Activated CD8-positive, alpha-beta memory T cell treated with anti-CD3 and anti-CD28 coated beads for 4 hours (primary cell): Measurements from ENCODE around the gene LCOR.

Source experiments
- DNase-seq, 2 donors: peaks; one replicate each; pipeline ENCODE4 v3.0.0-alpha.2; 2020; ENCODE audit warnings: low read depth in 2 of 2

The LCOR gene

GRCh38 chr10:97012470-97012869 lies 180.4 kb downstream of the LCOR start:
- no peak for DNase-seq

DNA sequence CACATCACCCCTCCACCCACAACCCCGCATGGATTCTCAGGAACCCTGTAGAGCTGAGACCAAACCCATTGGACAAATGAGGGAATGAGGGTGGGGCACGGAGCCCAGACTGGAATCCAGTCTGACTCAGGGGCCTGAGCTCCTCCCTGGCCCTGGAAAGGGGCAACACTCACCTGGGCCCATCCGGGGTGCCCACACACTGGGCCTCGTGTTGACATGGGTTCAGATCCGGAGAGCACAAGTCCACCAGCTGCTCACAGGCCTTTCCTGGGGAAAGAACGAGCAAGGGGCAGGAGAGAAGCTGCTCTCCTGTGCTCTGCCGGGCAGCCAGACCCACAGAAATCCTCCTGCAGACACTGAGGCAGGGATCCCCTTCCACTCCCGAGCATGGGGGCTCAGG lies 181.5 kb downstream of the LCOR start:
- DNase-seq: no peak

- no peak for DNase-seq
Observed at GRCh38 chr10:97013983-97014382, 181.9 kb downstream of the LCOR start.

DNA sequence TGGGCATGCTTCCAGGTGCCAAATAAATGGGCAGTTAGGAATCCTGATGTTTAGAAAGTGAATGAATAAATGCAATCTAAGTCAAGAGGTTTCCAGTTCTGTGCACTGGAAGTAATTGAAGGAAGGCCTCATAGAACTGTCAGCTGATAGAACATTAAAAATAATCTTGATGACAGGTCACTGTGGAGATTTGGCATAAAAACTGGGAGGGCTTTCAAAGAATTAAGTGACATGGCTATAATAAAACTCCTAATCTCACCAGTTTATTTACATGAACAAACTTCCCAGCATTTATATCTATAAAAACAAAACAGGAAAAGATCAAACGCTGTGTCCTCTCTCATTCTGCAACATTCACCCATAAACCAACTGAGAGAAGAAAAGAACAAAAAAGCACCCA lies 183.1 kb downstream of the LCOR start:
- no peak for DNase-seq

DNA sequence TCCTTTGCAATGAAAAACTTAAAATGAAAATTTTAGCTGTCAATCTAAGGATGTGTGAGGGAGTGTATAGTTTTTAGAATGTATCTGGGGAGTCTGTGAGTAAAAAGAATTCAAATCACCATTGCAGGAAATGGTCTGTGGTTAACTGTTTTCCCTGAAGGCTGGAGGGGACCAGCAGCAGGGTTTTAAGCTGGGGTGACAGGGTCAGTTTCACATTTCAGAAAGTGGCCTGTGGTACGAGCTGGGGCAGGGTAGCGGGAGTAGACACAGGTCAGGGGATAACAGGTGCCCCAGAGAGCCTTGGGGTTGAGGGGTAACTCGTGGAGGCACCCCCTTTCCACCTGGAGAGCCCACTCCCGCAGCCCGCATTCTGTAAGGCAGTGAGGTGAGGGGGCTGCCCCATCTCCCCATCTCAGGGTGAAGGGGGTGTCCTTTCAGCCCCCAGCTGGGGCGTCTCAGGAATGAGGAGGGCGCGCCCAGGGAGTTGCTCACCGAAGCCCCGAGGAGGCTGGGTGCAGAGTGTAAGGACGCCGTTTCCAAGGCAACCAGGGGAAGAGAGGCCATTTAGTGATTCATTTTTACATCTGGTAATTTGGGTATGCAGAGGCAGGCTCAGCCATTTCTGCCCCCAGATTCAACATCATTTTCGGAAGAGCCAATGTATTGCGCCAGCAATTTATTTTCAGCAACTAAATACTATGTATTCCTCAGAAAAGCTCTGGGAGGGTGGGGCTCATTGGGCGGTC lies 184.8 kb downstream of the LCOR start:
- no peak for DNase-seq

DNA sequence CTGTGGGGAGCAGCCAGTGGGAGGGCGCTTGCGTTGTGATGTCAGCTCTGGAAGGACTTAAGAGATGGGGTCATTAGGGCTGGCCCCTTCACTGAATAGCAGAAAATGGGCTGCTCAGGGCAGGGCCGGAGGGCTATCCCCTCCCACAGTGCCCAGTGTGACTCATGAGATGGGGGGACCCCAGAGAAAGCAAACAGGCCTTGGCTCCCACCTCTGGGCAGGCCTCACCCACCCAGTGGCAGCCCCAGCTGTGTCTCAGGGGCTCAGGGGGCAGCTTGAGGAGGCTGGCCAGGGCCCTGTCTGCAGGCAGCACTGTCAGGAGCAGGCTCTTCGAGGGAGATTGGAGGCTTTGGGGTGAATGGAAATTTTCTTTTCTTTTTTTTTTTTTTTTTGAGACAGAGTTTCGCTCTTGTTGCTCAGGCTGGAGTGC lies 185.4 kb downstream of the LCOR start:
- no peak for DNase-seq

GRCh38 chr10:97018251-97019212 lies 186.4 kb downstream of the LCOR start:
- no peak for DNase-seq

DNA sequence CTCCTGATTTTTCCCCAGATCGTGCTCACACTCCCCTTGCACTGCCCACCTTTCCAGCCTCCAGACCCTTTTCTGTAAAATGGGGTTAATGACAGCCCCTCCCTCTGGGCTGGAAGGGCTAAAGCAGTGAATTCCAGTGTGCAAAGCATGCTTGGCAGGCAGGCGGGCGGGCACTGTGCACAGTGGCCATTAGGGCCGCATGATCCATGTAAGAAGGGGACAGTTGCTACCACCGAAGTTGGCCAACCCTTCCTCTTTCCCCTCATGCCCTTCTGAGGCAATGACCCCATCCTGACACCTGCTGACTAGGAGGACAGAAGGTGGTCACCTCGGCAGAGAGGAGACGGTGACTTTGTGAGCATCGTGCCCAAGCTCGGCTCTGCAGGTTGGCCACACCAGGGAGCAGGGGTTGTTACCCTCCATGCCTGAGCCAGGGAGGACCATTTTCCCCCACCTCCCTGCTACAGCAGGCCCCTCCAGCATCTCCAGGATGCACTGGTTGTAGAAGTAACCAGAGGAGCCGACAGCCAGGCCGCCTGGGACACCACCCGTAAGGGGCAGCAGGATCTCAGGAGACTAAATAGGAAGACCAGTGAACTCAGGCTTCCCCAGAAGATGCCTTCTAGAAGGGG lies 187.2 kb downstream of the LCOR start:
- DNase-seq: no peak

- no peak for DNase-seq
Observed at GRCh38 chr10:97020452-97021400, 188.6 kb downstream of the LCOR start.

DNA sequence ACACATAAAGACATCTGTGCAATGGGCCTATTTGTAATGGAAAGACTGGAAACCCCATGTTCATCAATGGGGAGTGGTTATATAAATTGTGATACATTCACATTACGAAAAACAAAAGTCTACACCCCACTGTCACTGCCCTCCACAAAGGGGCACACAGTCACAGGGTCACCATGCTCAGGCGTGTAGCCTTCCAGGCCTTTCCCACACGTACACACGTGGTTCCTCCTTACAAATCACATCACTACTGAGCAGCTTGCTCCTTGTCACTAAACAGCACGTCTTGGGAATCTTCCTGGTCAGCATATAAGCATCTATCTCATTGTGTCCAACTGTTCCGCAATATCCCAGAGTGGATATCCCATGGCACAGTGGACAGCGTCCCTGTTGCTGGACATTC lies 190.5 kb downstream of the LCOR start:
- DNase-seq: no peak

DNA sequence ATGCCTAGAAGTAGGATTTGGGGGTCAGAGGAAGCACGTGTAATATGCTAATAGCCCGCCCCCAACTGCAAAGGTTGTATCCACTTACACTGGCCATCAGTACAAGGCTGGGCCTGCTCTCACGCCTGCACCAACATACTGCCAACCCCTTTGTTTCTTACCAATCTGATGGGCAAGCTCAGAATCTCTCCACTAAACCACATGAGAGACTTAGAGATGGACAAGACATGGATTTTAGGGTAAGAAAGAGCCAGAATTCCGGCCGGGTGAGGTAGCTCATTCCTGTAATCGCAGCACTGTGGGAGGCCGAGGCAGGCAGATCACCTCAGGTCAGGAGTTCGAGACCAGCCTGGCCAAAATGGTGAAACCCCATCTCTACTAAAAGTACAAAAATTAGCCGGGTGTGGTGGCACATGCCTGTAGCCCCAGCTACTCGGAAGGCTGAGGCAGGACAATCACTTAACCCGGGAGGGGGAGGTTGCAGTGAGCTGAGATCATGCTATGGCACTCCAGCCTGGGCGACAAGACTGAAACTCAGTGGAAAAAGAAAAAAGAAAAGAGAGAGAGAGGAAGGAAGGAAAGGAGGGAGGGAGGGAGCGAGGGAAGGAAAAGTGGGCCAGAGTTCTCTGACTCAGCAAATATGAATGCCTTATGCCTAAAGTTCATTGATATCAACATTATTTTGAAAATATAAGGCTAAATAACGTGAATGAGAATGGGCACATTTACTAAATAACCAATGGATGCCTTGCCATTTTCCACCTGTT lies 191.5 kb downstream of the LCOR start:
- no peak for DNase-seq

- no peak for DNase-seq
Observed at GRCh38 chr10:97024168-97025073, 192.3 kb downstream of the LCOR start.

- DNase-seq: peak in 1 of 2 donors; percentile 24
Observed at GRCh38 chr10:97025613-97026242, 193.6 kb downstream of the LCOR start.

DNA sequence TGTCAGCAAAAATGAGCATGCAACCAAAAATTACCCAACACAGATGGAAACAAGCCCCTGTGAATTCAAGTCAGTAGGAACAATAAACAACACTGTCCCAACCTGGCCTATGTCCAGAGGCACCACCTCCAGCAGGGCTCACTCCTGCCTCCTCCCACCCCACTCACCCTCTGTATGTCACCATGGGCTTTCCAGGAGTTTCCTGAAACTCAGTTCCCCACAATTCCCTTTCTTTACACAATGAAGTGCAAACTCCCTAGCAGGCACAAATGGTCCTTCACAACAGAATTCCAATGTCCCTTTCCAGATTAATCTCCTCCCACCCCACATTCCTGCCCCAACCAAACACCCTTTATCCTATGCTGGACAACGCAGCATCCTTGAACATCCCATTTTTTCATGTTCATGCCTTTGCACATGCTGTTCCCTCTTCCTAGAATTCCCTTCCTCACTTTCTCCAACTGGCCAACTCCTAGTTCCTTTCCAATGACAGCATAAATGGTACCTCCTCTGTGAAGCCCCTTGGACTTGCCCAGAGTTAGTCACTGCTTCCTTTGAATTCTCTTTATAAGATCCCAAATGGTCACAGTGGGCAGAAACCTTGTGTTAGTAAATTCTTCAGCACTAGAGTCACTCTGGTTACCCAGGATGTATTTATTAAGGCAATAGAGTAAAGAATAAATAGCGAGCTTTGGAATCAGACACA lies 196.2 kb downstream of the LCOR start:
- DNase-seq: no peak

GRCh38 chr10:97028832-97029178 lies 196.7 kb downstream of the LCOR start:
- no peak for DNase-seq

- no peak for DNase-seq
Observed at GRCh38 chr10:97029271-97029670, 197.2 kb downstream of the LCOR start.

GRCh38 chr10:97030894-97031293 lies 198.8 kb downstream of the LCOR start:
- no peak for DNase-seq

- DNase-seq: no peak
Observed at GRCh38 chr10:97031459-97031858, 199.4 kb downstream of the LCOR start.
